Activated CD4-positive, alpha-beta memory T cell treated with anti-CD3 and anti-CD28 coated beads for 36 hours (primary cell): ENCODE data around the gene HMCN2. TPM values are rescaled to one million over a fixed set of nuclear protein-coding genes. Genes with fewer than 3 reads are reported as not detected.
A peak's percentile ranks its signal among the peaks of the same experiment; 100 is the strongest.

Experiments used
- CTCF ChIA-PET: fragments of 350-600 bp; sonication (Branson Sonifier 250); formaldehyde crosslinking; loops from one replicate; lab custom pipeline; 2021; ENCODE audit warnings: antibody characterized with exemption, inconsistent platforms; lab: Charles Lee
- POLR2A ChIA-PET: fragments of 350-600 bp; sonication (Branson Sonifier 250); formaldehyde crosslinking; loops from one replicate; lab custom pipeline; 2021; ENCODE audit warnings: antibody characterized with exemption; lab: Charles Lee
- DNase-seq: peaks from one replicate; pipeline ENCODE4 v3.0.0-alpha.2; 2020
- H3K27ac Mint-ChIP-seq: one replicate; pipeline ENCODE4 v1.8.0; 2021; ENCODE audit warnings: mixed read lengths
- H3K27me3 Mint-ChIP-seq: one replicate; pipeline ENCODE4 v1.8.0; 2021; ENCODE audit warnings: mixed read lengths
- H3K36me3 Mint-ChIP-seq: one replicate; pipeline ENCODE4 v1.8.0; 2021; ENCODE audit warnings: mixed read lengths
- H3K4me1 Mint-ChIP-seq: one replicate; pipeline ENCODE4 v1.8.0; 2021; ENCODE audit warnings: low read depth, mixed read lengths
- H3K4me3 Mint-ChIP-seq: one replicate; pipeline ENCODE4 v1.8.0; 2021; ENCODE audit warnings: mild to moderate bottlenecking, mixed read lengths
- H3K9me3 Mint-ChIP-seq: one replicate; pipeline ENCODE4 v1.8.0; 2021; ENCODE audit warnings: mixed read lengths
- intact Hi-C: fragments of 100-400 bp; cut with micrococcal nuclease; formaldehyde crosslinking; loops from one replicate; pipeline ENCODE4 v1.15.1; 2023
- total RNA-seq, 2 experiments: library from RNA; stranded (reverse); gene quantifications; one replicate each; pipeline ENCODE4 v1.2.3, GENCODE V29; 2021

Gene HMCN2
- total RNA-seq, 2 experiments from 2014 or later: not detected

GRCh38 chr9:130342714-130343085, 77.1 kb downstream of the HMCN2 start:
- ChIA-PET CTCF (no interaction called here), POLR2A (no interaction called here)
- H3K27me3 Mint-ChIP-seq: no peaks in the 10 kb centered on the region
- intact Hi-C loops: loop anchor here (1.0 kb wide), 1 partner anchor 235 kb away; no protein-coding TSS in a partner anchor
- no peaks in the 10 kb centered on the region for H3K9me3 Mint-ChIP-seq
- no peaks in the 10 kb centered on the region for H3K36me3 Mint-ChIP-seq
- no peak overlapping the region for H3K27ac Mint-ChIP-seq
- no peak overlapping the region for H3K4me3 Mint-ChIP-seq
- no peak for DNase-seq
- H3K4me1 Mint-ChIP-seq: no peaks in the 10 kb centered on the region

- H3K27me3 Mint-ChIP-seq: no peaks in the 10 kb centered on the region
- intact Hi-C loops: loop anchor here (1.0 kb wide), 1 partner anchor 236 kb away; no protein-coding TSS in a partner anchor
- H3K4me3 Mint-ChIP-seq: no peak overlapping the region
- ChIA-PET CTCF (no interaction called here), POLR2A (no interaction called here)
- H3K4me1 Mint-ChIP-seq: no peaks in the 10 kb centered on the region
- DNase-seq: peak; percentile 45
- H3K9me3 Mint-ChIP-seq: no peaks in the 10 kb centered on the region
- no peak overlapping the region for H3K27ac Mint-ChIP-seq
- H3K36me3 Mint-ChIP-seq: no peaks in the 10 kb centered on the region
These were observed 77.9 kb downstream of the HMCN2 start for GRCh38 chr9:130343445-130343918.

- Mint-ChIP-seq H3K27me3 (no peaks in the 10 kb centered on the region), H3K4me3 (no peak overlapping the region), H3K9me3 (no peaks in the 10 kb centered on the region), H3K27ac (no peak overlapping the region), H3K36me3 (no peaks in the 10 kb centered on the region), H3K4me1 (no peaks in the 10 kb centered on the region)
- DNase-seq: no peak
- intact Hi-C loops: no loop called here
- CTCF ChIA-PET: no interaction called here
- POLR2A ChIA-PET: no interaction called here
These were observed 78.8 kb downstream of the HMCN2 start for GRCh38 chr9:130344366-130344765.

DNA sequence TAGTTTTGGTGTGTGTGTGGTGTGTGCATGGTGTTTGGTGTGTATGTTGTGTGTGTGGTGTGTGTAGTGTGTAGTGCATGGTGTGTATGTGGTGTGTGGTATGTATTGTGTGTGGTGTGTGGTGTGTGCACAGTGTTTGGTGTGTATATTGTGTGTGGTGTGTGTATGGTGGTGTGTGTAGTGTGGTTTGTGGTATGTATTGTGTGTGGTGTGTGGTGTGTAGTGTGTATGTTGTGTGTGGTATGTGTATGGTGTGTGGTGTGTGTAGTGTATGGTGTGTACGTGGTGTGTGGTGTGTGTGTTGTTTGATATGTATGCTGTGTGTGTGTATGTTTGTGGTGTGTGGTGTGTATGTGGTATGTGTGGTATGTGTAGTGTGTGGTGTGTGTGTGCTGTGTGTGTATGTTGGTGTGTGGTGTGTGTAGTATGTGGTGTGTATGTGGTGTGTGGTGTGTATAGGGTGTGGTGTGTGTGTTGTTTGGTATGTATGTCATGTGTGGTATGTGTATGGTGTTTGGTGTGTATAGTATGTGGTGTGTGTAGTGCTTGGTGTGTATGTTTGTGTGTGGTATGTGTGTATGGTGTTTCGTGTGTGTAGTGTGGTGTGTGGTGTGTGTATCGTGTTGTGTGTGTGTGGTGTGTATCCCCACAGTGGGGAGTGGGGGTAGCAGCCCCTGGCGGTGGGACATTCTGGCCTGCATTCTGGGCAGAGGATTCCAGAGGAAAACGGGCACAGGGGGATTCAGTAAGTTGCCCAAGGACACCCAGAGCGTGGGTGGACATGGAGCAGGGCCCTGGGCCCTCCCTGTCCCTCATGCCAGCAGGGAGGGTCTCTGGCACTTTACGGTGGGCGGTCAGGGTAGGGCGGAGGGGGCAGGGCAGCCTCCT, 79.7 kb downstream of the HMCN2 start:
- Mint-ChIP-seq H3K4me1 (no peaks in the 10 kb centered on the region), H3K27ac (no peak overlapping the region), H3K4me3 (no peak overlapping the region), H3K27me3 (no peaks in the 10 kb centered on the region), H3K36me3 (no peaks in the 10 kb centered on the region), H3K9me3 (no peaks in the 10 kb centered on the region)
- intact Hi-C loops: no loop called here
- no peak for DNase-seq
- ChIA-PET POLR2A (interaction anchor here (0.6 kb wide), 1 partner anchor 61 kb away, joined by 3 read pairs; no protein-coding TSS in a partner anchor), CTCF (no interaction called here)

GRCh38 chr9:130345897-130346385, 80.4 kb downstream of the HMCN2 start:
- intact Hi-C loops: no loop called here
- no peak for DNase-seq
- Mint-ChIP-seq H3K9me3 (no peaks in the 10 kb centered on the region), H3K4me1 (no peaks in the 10 kb centered on the region), H3K27ac (no peak overlapping the region), H3K27me3 (no peaks in the 10 kb centered on the region), H3K4me3 (no peak overlapping the region), H3K36me3 (no peaks in the 10 kb centered on the region)
- ChIA-PET POLR2A (interaction anchor here (0.6 kb wide), 1 partner anchor 61 kb away, joined by 3 read pairs; no protein-coding TSS in a partner anchor), CTCF (no interaction called here)

DNA sequence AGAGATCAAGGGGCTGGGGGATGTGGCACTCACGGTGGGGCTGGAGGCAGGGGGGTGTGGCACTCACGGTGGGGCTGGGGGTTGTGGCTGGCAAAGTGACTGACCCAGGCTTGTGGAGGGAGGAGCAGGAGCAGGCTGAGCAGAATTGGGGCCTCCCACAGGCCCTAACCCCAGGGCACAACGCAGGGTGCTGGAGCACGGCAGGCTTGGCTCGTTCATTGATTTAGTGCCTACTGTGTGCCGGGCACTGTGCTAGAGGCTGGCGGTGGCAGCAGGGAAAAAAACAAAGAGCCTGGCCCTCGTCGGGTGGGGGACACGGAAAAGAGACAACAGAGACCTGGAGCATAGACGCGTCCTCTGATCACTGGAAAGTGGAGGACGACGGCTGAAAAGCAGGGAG, 80.9 kb downstream of the HMCN2 start:
- no peaks in the 10 kb centered on the region for H3K27me3 Mint-ChIP-seq
- intact Hi-C loops: no loop called here
- no peak overlapping the region for H3K27ac Mint-ChIP-seq
- H3K4me1 Mint-ChIP-seq: no peaks in the 10 kb centered on the region
- H3K9me3 Mint-ChIP-seq: no peaks in the 10 kb centered on the region
- ChIA-PET POLR2A (no interaction called here), CTCF (no interaction called here)
- DNase-seq: no peak
- no peak overlapping the region for H3K4me3 Mint-ChIP-seq
- no peaks in the 10 kb centered on the region for H3K36me3 Mint-ChIP-seq

DNA sequence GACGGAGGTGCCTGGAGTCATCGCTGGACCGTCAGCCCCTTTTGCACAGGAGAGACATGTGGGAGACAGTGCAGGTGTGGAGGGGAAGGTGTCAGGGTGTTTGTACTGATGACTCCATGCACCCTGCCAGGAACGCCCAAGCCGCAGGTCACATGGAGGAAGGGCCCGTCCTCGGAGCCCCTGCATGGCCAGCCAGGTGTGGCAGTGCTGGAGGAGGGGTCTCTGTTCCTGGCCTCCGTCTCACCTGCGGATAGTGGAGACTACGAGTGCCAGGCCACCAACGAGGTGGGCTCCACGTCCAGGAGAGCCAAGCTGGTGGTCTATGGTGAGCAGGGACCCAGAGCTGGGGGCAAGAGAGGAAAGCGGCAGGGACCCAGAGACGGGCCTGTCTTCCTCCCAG, 81.5 kb downstream of the HMCN2 start:
- H3K27me3 Mint-ChIP-seq: no peaks in the 10 kb centered on the region
- CTCF ChIA-PET: no interaction called here
- POLR2A ChIA-PET: no interaction called here
- no peak for DNase-seq
- H3K27ac Mint-ChIP-seq: no peak overlapping the region
- H3K36me3 Mint-ChIP-seq: no peaks in the 10 kb centered on the region
- H3K9me3 Mint-ChIP-seq: no peaks in the 10 kb centered on the region
- no peaks in the 10 kb centered on the region for H3K4me1 Mint-ChIP-seq
- no peak overlapping the region for H3K4me3 Mint-ChIP-seq
- intact Hi-C loops: no loop called here

GRCh38 chr9:130347931-130348330, 82.4 kb downstream of the HMCN2 start:
- Mint-ChIP-seq H3K27me3 (no peaks in the 10 kb centered on the region), H3K27ac (no peak overlapping the region), H3K36me3 (no peaks in the 10 kb centered on the region), H3K9me3 (no peaks in the 10 kb centered on the region), H3K4me1 (no peaks in the 10 kb centered on the region), H3K4me3 (no peak overlapping the region)
- DNase-seq: no peak
- CTCF ChIA-PET: no interaction called here
- intact Hi-C loops: no loop called here
- POLR2A ChIA-PET: no interaction called here

DNA sequence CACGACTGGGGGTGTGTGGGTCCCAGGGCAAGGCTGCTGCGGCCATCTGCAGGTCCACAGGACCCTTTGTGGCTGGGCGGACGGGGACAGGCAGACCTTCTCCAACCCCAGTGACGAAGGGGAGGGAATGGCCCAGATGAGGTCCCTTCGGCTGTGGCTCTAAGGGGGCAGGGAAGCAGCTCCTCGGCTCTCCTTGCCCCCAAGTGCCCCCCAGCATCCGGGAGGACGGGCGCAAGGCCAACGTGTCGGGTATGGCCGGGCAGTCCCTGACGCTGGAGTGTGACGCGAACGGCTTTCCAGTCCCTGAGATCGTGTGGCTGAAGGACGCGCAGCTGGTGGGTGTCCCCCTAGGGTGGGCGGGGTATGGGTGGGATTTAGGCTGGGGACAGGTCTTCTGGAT, 82.8 kb downstream of the HMCN2 start:
- H3K27ac Mint-ChIP-seq: no peak overlapping the region
- H3K4me1 Mint-ChIP-seq: no peaks in the 10 kb centered on the region
- no peak for DNase-seq
- ChIA-PET POLR2A (no interaction called here), CTCF (no interaction called here)
- H3K27me3 Mint-ChIP-seq: no peaks in the 10 kb centered on the region
- intact Hi-C loops: no loop called here
- H3K4me3 Mint-ChIP-seq: no peak overlapping the region
- no peaks in the 10 kb centered on the region for H3K9me3 Mint-ChIP-seq
- no peaks in the 10 kb centered on the region for H3K36me3 Mint-ChIP-seq

DNA sequence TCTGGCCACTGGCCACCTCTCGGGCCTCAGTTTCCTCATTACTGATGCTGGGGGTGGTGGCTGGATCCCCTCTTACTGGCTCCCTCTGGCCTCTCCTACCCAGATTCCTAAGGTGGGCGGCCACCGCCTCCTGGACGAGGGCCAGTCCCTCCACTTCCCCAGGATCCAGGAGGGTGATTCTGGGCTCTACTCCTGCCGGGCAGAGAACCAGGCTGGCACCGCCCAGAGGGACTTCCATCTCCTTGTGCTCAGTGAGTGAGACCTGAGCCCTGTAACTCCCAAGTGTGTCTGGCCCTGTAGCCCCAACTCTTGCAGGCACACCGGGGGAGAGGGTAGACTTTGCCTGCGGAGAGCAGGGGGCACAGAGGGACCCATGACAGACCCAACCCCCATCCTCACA, 83.3 kb downstream of the HMCN2 start:
- Mint-ChIP-seq H3K27ac (no peak overlapping the region), H3K36me3 (no peaks in the 10 kb centered on the region), H3K27me3 (no peaks in the 10 kb centered on the region), H3K4me3 (no peak overlapping the region), H3K9me3 (no peaks in the 10 kb centered on the region), H3K4me1 (no peaks in the 10 kb centered on the region)
- ChIA-PET POLR2A (no interaction called here), CTCF (interaction anchor here (0.5 kb wide), 1 partner anchor 243 kb away, joined by 4 read pairs; no protein-coding TSS in a partner anchor)
- intact Hi-C loops: no loop called here
- no peak for DNase-seq

DNA sequence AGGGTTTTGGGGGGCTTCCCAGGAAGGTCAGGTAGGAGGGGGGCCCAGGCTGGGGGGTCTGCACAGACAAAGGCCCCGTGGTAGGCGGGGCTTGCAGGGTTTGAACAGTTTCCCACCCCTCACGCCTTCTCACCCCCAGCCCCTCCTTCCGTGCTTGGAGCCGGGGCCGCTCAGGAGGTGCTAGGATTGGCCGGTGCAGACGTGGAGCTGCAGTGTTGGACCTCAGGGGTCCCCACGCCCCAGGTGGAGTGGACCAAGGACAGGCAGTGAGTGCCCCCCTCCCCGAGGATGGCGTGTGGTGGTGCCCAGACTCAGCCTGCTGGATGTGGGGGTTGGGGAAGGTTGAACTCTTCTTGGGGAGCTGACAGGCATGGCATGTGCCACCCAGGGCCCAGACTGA, 83.8 kb downstream of the HMCN2 start:
- Mint-ChIP-seq H3K36me3 (no peaks in the 10 kb centered on the region), H3K27me3 (no peaks in the 10 kb centered on the region), H3K4me3 (no peak overlapping the region), H3K27ac (no peak overlapping the region), H3K4me1 (no peaks in the 10 kb centered on the region), H3K9me3 (no peaks in the 10 kb centered on the region)
- DNase-seq: no peak
- CTCF ChIA-PET: interaction anchor here (0.5 kb wide), 1 partner anchor 243 kb away, joined by 4 read pairs; no protein-coding TSS in a partner anchor
- intact Hi-C loops: no loop called here
- POLR2A ChIA-PET: no interaction called here

- no peak for DNase-seq
- no peaks in the 10 kb centered on the region for H3K36me3 Mint-ChIP-seq
- POLR2A ChIA-PET: interaction anchor here (0.8 kb wide), 1 partner anchor 9 kb away, joined by 6 read pairs; no protein-coding TSS in a partner anchor
These were observed 85.8 kb downstream of the HMCN2 start for GRCh38 chr9:130351343-130351742.

More at GRCh38 chr9:130351343-130351742, 85.8 kb downstream of the HMCN2 start:
- no peak overlapping the region for H3K27ac Mint-ChIP-seq
- no peaks in the 10 kb centered on the region for H3K9me3 Mint-ChIP-seq
- CTCF ChIA-PET: no interaction called here
- no peaks in the 10 kb centered on the region for H3K4me1 Mint-ChIP-seq
- H3K27me3 Mint-ChIP-seq: no peaks in the 10 kb centered on the region
- H3K4me3 Mint-ChIP-seq: no peak overlapping the region
- intact Hi-C loops: no loop called here
